Activated naive CD4-positive, alpha-beta T cell treated with Interleukin-2 at 50 U/mL for 16 hours (primary cell): ENCODE data around the gene EPN2.

Experiments
- DNase-seq: peaks from one replicate; pipeline ENCODE4 v3.0.0-alpha.2; 2020

The EPN2 gene

DNA sequence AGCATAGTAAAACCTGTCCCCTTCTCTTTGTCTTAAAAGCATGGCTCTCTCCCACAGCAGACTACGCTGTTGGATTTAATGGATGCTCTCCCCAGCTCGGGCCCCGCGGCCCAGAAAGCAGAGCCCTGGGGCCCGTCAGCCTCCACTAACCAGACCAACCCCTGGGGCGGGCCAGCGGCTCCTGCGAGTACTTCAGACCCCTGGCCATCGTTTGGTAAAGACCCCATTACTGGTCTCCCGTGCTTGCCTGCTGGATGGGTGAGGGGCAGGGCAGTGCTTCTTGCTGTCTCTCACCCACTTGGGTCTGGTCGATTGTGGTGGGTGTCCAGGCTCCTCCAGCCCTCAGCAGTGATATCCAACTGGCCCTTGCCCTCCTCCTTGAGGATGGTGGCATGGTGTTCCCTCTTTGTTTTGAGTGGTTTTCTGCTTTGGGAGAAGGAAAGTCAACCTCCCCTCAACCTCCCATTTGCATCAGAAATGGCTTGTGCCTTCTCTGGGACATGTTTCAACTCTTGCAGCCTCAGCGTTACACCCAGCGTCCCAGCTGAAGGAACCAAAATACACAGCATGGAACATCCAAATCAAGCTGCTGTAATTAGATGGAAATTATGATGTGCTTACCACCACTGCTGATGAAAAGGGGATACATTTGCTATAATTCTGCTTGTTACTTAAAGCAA lies 76.0 kb downstream of the EPN2 start:
- DNase-seq, result no peak

DNA sequence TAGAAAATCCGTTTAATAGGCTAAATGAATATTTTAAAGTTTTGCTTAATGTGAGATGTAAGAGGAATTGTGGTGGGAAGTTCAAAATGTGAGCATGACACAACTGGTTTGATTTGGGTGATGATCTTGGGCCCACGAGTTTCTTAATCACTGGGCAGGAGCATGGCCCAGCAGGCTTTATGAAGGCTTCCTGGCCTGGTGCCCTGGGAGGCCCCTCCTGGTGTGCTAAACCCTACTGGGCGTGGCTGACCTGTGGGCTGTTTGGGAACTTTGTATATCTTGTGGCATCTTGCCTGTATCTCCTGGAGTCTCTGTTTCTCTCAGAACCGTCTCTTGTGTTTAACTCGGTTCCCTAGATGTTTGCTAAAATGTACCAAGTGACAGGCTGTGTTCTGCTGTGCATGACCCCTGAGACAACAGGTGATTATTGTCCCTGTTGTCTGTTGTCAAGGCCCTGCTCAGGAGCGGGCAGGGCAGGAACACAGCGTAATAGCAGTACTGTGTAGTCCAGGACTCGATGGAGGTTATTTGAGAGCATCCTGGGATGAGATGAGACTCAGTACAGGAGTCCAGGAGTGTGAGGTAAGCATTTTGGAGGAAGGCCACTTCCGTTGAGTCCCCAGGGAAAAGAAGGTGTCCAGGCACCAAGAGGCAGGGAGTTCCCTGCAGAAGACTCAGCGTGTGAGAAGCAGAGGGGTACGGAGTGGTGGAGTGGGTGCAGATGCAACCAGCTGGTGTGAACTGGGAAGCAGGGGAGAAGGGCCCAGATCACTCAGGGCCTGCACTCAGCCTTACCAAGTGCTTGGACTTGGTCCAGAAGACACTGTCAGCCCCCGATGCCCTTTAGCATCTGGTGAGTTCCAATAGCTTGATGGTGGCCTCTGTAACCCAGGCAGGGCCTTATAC lies 76.8 kb downstream of the EPN2 start:
- no peak for DNase-seq

DNA sequence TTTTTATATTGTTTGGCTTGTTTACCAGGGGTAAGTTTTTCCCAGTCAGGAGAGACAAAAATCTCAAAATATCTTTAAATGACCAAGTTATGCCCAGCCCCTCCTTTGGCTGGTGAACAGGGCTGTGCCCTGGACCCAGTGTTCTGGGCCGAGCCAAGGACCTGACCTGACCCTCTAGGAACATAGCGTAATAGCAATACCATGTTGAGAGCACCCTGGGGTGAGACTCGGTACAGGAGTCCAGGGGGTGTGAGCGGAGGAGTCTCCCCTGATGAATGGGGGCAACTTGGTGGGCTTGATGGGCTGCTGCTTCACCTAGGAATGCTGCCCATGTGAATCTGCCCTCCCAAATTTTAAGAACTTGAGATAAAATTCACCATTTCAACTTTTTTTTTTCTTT lies 77.9 kb downstream of the EPN2 start:
- DNase-seq, result no peak

DNA sequence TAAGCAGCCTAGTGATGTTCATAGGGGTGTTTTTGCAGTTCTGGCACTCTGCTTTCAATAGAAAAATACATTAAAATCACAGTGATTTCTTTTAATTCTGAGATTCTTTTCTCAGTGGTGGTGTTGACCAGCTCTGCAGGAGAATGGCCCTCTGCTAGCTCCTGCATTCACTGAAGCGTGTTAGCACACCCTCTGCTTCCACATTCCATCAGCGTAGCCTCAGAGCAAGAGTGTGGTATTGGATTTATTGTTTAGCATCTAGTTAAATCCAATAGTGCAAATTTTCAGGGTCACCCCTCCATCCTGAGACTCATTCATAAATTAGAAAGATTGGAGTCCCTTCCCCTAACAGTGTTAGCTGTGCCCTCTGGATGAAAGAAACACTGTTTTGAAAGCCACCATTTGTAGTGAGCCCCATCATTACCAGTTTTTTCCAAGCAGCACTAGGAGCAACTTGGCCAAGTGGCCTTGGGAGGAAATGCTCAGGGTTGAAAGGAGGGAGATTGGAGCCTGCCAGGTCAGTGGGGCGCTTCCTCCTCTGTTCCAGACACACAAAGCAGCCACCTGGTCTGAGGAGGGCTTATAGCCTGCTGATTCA lies 79.7 kb downstream of the EPN2 start:
- no peak for DNase-seq

GRCh38 chr17:19317359-19318095 lies 80.4 kb downstream of the EPN2 start:
- no peak for DNase-seq

DNA sequence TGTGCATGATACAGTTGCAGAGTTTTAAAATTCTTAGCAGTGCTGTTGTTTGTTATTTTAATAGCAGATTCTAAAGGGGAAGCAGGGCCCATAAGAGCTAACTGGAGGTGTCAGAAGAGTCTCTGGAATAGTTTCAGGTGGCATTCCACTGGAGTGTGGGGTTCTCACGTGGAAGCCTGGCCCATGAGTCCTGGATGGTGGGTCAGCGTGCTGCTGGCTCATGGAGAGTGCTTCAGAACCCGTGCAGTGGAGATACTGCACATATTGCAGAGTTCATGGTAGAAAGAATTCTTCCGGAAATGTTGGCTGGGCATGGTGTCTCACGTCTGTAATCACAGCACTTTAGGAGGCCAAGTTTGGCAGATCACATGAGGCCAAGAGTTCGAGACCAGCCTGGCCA lies 81.4 kb downstream of the EPN2 start:
- no peak for DNase-seq

GRCh38 chr17:19319771-19320505 lies 82.8 kb downstream of the EPN2 start:
- DNase-seq, result no peak

DNA sequence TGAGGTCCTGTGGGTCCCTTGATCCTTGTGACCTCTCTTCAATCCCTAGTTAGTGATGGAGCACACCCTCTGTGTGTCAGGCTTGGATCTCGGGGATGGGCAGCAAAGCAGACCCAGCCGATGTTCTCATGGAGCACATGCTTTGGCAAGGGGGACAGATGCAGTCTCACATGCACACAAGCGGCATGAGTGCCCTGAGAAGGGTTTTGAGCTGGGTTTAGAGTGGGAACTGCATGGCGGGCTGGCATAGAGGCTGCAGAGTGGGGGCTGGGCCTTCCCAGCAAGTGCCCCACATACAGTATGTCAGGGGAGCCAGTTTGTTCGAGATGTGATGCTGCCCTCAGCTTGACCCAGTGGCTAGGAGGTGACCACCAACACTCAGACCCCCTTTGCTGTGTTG lies 83.7 kb downstream of the EPN2 start:
- no peak for DNase-seq

- DNase-seq, result no peak
Observed at GRCh38 chr17:19321481-19322128, 84.4 kb downstream of the EPN2 start.

DNA sequence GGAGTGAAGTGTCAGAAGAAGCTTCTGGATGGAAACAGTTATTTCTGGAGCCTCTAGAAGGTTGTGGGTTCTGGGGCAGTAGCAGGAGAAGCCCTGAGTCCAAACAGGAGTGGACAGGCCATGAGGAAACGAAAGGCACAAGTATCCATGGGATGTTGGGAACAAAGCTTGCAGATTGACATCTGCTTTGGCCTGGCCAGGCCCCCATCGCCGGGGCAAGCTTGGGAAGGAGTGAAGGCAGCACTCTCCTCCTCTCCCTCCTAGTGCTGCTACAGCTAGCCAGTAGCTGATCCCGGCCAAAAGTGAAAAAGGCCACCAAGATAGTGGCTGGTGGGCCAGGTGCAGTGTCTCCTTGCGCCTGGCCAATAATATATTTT lies 85.0 kb downstream of the EPN2 start:
- no peak for DNase-seq

GRCh38 chr17:19322861-19323260 lies 85.7 kb downstream of the EPN2 start:
- no peak for DNase-seq

DNA sequence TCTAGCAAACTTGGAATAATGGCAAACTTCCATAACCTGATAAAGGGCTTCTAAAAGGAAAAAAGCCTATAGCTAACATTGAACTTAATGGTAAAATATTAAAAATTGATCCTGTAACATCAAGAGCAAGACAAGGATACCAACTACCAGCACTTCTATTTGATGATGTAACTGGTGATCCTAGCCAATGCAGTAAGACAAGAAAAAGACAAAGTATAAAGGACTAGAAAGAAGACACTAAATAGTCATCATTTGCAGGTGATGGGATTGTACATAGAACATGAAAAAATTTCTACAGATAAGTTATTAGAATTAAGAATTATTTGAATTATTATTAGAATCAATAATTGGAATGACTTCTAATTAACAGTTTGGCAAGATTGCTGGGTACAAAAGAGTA lies 88.4 kb downstream of the EPN2 start:
- no peak for DNase-seq

DNA sequence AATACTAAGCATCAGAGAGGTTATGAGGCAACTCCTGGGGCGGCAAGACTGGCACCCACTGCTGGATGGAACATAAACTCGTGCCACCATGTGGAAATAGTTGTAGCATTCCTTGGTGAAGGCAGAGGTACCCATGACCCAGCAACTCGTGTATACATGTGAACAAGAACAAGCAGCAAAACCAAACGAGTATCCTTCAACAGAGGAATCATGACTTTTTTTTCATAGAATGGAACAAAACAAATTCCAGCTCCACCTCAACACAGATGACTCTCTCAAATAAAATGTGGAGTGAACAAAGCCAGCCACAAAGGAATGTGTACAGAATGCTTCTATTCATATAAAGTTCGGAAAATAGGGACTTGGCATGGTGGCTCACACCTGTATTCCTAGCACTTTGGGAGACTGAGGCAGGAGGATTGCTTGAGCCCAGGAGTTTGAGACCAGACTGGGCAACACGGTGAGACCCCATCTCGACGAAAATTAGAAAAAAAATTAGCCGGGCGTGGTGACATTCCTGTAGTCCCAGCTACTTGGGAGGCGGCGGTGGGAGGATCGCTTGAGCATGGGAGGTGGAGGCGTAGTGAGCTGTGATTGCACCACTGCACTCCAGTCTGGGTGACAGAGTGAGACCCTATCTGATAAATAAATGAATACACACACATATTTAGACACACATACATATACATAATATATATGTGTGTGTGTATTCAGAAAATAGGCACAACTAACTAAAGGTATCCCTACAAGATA lies 90.0 kb downstream of the EPN2 start:
- DNase-seq, result no peak

GRCh38 chr17:19328441-19329061 lies 91.4 kb downstream of the EPN2 start:
- DNase-seq, result no peak

- DNase-seq, result no peak
Observed at GRCh38 chr17:19329136-19329535, 92.0 kb downstream of the EPN2 start.

DNA sequence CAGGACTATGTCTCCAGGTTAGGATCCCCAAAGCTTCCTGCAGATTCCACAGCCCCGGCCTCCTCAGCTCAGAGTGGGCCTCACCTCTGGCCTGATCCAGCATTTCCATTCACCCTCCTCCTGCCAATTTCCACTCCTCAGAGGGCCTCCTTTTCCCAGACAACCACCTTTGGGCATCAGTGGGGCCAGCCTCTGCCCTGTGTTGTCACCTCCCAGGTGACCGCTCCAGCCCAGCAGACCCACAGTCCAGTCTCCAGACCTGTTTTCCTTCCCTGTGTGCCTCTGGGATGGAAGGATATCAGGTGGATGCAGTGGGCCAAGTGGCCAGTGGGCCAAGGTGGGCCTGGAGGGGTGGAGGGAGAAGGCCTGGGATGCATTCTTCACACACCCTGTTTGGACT lies 92.7 kb downstream of the EPN2 start:
- DNase-seq, result no peak

DNA sequence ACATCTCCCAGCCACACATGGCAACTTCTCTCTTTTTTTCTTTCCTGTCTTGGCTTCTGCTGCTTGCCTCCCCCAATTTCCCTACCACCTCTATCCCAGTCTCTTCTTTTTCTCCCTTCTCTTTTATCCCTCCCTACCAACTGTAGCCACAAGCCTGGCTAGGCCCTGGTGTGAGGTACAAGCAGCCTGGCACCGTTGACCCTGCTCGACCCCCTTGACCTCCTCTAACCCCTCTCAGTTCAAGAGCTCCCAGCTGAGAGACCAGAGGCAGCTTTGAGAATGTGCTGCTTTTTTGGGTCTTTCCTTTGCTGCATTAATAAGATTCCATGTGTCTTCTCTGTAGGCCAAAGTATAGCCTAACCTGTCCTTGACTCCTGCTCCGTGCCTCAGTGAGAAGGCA lies 93.1 kb downstream of the EPN2 start:
- DNase-seq, result no peak

DNA sequence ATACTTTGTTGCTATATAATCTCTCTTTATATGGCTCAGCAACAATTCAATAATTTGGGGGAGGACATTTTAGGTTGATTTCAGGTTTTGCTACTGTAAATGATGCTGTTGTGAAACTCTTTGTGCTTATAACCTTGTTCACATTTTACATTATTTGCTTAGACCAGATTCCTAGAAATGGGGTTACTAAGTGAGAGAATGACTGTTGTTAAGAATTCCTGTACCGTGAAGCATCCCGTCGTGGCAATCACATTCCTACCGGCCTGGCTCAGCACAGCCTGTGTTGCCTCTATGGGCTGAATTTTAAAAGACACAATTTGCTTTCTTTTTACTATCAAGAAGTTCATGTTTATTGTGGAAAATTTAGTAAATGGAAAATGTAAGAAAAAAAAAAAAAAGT lies 94.0 kb downstream of the EPN2 start:
- DNase-seq, result no peak

- DNase-seq, result no peak
Observed at GRCh38 chr17:19331543-19332245, 94.5 kb downstream of the EPN2 start.
